GM18502 (cell line): ENCODE data around the gene KIDINS220.
A peak's percentile ranks its signal among the peaks of the same experiment; 100 is the strongest.

Experiments
- ATAC-seq: cut with Tn5 transposase; IDR thresholded peaks from one replicate; pipeline ENCODE4 v1.9.1; 2021; ENCODE audit warnings: mild to moderate bottlenecking; ENCODE audit not compliant: unreplicated experiment, poor library complexity

KIDINS220 gene

DNA sequence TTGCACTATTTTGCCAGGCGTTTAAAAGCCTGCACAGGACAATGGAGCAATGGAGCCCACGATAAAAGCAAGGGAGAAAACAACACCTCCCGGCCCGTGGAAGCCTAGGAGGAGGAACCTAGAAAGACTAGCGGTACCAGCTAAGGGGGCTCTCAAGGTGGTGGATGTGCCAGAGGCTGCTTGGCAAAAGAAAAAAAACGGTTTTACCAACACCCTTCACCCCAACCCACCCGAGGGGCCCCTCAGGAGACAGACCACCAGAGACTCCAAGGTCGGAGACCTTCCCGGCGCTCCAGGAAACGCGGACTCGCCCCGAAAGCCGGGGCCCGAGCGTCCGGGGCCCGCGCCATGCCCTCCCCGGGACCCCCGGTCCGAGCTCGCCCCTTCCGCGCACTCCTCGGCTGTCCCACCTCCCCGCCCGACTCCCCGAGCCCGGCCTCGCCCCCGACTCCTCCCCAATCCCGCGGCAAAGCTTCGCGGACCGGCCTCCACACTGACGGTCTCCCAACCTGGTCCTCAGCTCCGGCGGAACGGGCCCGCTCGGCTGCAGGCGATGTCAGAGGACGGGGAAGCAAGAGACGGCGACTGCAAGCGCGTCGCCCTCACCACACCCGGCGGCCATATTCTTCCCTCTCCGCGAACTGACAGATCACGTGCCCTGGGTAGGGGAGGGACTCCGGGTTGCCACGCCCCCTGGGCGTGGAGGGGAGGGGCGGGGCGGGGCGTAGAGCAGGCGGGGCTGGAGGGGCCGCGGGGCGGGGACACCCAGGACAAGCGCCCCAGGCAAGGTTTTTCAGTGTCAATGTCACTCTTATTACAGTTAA, at the start of gene KIDINS220:
TSS of gene KIDINS220 (minus strand) at position 643 of the 824 bp plus-strand sequence. CDS start 10,520 bp downstream, outside the sequence.
- peak; percentile 90 for ATAC-seq

DNA sequence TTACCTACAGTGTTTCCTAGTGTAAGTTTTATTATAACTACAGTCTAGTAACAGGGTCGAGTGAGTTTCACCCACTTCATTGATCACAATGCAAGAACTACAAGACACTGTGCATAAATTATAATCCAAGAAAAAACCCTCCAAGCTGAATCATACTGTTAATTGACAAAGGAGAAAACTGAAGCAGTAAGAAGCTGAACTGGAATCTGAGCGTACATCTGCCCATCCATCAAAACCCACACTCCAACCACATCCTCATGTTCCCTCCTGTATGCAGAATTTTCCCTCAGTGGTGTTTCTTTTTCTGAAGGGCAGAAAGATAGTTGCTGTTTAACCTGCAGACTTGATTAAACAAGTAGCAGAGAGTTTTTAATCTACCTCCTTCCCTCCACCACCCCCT, 49.5 kb upstream of the KIDINS220 start:
- no peak for ATAC-seq

DNA sequence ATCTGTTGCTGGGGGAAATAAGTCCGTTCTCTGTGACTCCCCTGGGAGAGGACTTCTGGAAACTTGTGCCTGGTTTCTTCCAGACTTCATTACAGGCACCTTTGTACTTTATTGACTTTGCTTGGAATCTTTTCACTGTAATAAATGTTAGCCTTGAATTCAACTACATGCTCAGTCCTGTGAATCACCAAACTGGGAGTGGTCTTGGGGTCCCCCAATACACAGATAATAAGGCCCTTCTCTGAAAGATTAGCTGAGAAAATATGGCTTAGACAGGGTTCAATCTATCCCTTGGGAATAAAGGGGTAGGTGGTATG, 48.7 kb upstream of the KIDINS220 start:
- ATAC-seq, result no peak

DNA sequence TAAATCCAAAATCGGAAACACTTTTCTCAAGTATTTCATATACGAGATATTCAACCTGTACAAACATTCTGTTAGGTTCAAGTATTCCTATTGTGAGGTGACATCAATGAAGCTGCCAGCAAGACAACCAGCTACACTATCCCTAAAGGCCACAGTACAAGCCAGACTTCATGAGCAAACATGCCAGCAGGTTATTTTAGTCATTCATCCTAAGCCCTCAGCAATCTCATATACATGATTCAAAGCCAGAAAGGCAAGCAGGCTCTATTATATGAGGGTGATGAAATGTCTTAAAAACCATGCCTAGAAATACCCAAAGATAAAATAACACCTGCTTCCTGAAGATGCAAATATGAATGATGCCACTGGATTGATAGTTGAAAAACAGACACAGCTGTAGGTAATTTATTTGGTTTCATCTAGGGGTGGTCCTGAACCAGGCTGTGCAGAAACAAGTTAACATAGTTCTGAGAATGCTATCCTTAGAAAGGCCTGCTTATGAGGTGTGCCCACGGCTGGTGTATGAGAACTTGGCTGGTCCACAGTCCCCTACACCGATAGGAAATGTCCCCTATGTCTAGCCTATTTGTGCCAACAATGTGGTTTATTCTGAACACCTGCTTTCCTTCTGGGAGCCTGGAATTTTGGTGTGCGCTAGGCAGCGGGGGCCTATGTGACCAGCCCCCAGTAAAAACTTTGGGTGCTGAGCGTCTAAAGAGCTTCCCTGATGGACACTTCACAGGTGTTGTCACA, 48.2 kb upstream of the KIDINS220 start:
- no peak for ATAC-seq

DNA sequence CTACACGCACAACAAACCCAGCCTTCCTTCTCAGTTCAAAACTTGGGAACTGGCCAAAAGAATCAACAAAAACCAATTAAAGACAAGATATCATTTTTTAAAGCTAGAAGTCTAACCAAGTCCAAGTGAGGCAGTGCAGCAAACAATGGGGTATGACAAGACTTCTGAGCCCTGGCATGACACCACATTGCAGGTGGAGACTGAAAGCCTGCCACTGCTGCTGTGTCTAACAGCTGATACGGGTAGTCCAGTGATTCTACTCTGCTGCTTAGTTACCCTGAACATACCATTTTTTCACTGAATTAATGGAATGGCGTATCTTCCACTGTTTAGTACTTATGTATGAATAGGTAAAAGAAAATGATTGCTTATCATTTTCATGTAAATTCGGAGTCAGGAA, 47.4 kb upstream of the KIDINS220 start:
- no peak for ATAC-seq

DNA sequence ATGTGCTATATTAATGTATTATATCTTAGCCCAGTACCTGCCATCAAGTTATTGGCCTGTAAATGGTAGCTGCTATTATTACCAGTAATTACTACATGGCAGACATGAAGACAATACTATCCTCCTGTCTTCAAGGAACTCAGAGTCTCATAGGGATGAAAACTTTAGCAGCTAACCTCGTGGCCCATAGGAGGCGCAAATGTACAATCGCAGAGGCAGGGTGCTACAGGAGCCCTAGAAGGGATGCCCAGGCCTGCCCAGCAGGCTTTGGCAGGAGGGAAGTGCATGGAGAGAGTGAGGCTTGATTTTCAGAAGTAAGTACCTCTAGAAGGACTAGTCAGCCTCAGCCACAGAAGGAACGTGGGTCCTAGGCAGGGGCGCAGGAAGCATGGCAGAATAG, 44.7 kb upstream of the KIDINS220 start:
- ATAC-seq, result no peak

DNA sequence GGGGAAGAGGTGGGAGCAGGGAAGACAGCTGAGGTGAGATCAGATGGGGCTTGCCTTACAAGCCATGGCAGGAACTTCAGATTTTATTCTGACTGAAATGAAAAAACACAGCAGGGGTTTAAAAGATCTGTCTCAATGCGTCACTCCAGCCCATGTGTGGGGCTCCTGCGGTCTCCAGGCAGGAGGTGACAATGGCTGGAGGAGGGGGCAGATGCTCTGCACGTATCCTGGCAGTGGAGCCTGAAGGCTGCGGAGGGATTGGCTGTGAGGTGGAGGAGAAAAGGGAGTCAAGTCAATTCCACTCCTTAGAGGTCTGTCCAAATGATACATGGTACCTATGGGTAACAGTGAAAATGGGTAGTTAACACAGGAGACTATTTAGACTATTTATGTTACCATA, 40.5 kb upstream of the KIDINS220 start:
- ATAC-seq, result no peak

DNA sequence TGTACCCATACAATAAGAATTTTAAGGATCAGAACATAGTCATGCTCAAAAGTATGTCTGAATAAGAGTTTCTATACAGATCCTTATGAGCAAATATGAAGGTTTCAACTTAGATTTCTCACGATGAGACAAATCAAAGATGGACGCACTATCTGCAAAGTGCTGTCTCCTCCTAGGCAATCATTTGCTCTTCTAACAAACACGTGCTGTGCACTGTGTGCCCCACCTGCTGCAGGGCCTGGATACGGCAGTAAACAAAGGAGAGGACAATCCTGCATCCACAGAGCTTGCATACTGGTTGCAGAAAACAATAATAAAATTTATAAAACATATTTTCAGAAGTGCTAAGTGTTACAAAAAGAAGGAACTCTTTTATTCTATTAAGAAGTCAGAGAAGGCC, 39.9 kb upstream of the KIDINS220 start:
- no peak for ATAC-seq

DNA sequence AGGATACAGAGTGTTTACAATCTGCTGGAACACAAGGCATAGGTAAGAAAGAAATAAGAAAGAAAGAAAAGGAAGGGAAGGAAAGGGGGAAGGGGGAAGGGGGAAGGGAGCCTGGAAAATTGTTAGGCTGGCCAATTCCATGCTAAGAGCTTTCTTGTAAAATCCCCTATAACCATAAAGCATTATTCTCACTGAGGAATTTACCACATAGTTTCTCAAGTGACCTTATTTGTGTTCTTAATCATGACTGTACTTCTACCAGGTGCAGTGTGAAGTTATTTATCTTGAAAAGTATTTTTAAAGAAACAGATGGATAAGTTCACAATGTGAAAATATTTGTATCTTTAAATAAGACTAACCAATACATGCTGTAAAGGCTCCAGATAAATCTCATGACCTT, 39.2 kb upstream of the KIDINS220 start:
- no peak for ATAC-seq

DNA sequence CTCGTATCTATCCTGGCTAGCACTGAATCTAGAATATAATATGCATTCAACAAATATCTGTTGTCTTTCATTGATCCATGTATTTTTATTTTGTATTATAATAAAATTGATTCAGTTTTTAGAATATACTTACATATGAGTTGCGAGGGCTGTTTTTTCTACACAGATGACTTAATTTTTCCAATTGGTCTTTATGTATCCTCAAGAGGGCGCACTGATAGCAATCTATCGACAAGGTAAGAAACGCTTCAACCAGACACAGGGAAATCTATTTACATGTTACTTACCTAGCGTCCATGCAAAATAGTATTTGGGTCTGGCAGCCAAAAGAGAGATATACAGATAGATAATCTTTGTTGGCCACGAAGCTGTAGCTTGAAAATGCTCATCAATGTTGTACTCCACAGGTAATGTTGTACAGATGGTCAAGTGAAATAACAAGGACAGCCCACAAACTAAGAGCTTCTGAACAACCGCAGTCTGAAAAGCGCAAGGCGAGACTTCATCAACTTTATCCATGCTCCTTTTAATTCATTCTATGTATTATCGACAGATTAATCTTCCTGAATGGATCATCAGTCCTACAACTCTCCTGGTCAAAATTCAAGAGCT, 35.5 kb upstream of the KIDINS220 start:
- ATAC-seq, result no peak

DNA sequence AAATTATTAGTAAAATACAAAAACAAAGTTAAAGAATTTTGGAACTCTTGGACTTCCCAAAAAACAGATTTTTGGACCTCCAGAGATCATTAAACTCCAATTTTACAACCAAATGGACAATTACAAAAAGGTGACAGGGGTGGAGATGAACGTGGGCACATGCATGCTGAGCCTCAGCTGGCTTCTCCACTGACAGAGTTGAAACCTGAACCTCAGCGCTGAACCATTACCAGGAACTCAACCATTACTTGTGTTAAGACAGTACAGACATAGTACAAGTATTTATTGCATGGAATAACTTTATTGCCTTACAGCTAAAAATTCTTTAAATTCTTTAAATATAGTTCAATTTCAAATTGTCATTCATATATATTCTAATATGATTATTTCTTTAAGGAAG, 33.0 kb upstream of the KIDINS220 start:
- no peak for ATAC-seq

DNA sequence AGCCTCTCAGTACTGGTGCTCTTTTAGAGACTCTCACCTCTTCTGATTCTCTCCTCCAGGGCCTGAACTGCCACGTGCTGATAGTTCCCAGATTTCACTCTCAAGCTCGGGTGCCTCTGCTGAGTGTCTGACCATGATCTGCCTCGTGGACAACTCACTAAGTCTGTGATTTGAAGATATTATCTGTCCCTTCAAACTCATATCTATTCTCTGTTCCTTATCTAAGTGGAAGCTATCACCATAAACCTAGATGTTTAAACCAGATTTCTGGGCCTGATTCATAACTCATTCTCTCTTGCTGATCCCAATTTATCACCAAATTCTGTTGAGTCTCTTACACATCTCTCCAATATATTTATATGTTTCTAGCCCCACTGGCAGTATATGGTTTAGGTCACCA, 29.9 kb upstream of the KIDINS220 start:
- ATAC-seq, result no peak

DNA sequence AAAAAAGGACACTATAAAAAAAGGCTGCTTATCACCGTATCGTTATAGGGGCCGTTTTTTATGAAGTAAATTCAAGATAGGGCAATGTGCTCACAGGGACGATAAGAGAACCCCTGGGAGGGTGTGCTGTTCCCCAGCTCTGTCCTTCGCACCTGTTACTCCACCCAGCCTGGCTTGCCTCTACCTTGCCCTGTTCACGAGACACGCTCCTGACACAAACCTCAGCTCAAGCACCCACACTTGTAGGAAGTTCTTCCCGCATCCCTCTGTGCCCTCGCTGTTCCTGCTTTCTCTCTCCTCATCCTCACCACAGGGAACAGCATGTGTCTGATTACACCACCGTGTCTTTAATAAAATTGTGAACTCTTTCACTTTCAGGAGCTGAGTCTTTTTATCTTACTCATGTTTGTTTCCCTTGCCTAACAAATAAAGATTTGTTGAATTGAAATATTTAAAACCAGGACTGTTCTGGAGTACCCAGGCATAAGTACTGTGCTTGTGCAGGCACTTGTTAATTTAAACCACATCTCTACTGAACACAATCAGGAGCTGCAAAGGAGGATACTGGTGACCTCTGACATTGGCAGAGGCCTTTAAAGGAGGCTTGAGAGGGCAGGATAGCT, 26.0 kb upstream of the KIDINS220 start:
- no peak for ATAC-seq

DNA sequence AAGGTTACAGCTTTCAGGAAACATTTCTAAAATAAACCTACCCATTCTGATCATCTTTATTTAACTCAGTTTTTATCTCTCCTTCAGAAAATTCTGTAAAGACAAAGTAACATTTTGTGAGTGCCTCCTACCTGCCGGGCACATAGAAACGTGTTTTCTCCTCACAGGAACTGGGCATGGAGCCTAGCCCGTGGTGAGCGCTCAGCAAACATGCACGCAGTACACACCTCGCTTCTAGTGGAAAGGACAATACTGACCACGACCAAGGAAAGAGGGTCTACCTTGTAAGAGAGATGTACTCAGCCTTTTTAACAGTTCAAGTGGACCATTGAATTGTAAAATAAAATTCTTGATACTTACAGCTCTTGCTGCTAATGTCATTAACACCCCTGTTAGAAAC, 24.8 kb upstream of the KIDINS220 start:
- no peak for ATAC-seq

DNA sequence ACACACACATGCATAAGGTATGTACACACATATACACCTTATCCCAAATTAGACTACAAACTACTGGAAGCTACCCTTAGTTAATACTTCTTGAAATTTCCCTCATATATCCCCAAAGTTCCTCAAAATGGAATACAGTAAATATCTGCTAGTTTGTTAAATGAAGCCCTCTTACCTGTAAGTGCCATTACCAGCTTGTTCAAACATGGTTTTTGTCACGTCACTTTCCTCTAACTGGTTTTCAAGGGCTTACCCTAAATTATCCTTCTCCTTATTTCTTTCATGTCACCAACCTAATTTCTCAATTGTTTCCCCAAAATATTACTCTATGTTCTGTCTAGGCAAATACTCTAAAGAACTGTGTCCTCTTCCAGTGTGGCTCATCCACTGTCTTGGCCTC, 24.4 kb upstream of the KIDINS220 start:
- ATAC-seq, result no peak

DNA sequence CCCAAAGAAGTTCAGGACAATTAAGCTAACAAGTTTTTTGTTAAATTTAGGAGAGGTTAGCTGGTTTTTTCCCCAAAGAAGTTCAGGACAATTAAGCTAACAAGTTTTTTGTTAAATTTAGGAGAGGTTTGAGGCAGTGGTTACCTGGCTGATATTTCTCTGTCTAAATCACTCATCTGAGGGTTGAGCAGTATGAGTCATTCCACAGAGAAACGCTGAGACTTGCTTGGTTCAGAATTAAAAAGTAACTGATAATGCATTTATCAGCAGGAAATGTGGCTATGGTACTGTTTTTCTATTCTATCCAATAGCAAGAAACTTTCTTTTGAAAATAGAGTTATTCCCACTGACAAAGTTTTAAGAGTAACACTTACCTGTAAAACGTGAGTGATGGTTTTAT, 22.8 kb upstream of the KIDINS220 start:
- ATAC-seq, result no peak

DNA sequence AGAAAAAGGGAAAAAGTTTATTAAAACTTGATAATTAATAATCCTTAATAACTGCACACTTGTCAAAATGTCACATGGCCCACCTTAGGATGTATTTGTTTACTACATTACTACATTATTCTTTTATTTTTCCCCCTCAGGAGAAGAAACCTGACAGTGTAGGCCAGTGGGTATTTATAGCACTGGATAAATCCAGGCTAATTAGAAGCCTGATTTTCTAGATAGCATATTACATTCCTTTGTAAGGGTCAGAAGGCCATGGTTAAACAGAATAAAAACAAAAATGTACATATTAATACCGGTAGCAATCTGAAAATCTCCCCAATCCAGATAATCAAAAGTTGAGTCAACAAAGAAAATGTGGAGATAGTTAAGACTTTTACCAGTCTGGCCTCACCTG, 21.5 kb upstream of the KIDINS220 start:
- no peak for ATAC-seq

DNA sequence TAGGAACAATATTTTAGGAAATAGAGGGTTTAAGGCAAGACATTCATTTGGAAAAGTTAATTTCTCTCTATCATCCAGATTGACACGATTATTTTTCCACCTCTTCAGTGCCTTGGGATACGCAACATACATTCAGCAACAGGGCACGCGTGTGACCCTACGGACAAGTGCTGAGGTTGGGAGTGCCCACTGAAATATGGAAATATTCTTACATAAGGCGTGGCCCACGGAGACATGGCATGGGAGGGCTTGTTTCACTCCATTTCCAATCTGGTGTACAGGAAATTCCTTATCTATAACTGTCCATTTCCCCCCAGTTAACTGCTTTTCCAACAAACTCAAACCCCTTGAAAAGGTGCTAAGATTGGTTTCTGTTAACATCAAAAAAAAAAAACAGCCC, 20.9 kb upstream of the KIDINS220 start:
- ATAC-seq, result no peak

DNA sequence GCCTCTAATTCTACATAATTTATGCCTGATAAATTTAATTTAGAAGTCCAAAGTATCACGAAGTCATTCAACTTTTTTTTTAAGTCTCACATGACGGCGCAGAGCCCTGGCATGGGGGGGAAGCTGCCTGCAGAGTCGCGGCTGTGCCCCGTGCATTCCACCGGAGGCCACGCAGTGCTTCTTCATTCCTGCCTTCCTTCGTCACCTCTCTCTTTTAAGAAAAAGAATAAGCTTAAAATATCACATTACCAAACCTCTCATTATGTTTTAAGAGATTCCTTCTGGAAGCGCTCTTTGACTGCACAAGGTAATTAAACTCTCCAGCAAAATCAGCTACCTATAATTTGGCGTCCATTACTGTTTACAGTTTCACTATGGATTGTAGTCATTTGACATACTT, 20.3 kb upstream of the KIDINS220 start:
- ATAC-seq, result no peak

DNA sequence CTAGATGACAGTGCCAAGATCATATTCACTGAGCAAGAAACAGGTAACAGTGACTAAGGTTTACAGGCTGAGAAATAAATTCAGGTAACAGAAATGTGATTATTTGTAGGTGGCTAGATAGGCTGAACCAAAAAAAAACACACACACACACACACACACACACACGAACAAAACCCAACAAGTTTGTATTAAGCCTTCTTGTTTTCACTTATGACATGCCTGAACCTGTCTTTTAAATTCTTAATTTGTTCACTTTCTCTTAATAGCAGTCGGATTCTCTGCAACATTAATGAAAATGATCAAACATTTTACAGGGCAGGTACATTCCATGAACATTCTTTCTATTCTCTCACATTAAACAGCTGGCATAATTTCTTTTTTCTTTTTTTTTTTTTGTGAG, 18.8 kb upstream of the KIDINS220 start:
- no peak for ATAC-seq

DNA sequence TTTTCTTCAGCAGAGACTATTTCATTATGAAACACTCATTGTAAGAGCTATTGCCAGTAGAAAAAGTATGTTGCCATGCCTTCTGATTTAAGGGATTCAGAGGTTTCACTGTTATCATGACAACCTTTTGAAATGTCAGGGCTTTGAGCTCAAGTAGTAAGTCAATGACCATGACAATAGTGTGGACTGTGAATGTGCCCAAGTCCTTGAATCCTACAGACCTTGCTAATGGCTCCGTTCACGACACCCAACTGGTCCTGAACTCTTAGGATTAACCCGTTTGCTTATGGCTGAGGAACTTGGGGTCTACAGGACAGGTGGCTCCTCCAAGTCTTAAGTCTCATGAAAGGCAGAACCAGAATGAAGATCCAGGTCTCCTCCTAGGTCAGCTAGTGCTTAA, 17.6 kb upstream of the KIDINS220 start:
- no peak for ATAC-seq
